ENCODE results near the gene PKN1. TPM values are rescaled to one million over a fixed set of nuclear protein-coding genes. Genes with fewer than 3 reads are reported as not detected.
A peak's percentile ranks its signal among the peaks of the same experiment; 100 is the strongest.

PKN1 gene
- total and polyA plus RNA-seq, 9 of the 15 experiments (the other 6 are each of a cell fraction or from before 2014, with no cell fraction given) = 0.30 to 228 (median 77.5) TPM

GRCh38 chr19:14407605-14408484 is 25.3 kb upstream of the PKN1 start (continued):
- TF ChIP-seq, protein P1, sequence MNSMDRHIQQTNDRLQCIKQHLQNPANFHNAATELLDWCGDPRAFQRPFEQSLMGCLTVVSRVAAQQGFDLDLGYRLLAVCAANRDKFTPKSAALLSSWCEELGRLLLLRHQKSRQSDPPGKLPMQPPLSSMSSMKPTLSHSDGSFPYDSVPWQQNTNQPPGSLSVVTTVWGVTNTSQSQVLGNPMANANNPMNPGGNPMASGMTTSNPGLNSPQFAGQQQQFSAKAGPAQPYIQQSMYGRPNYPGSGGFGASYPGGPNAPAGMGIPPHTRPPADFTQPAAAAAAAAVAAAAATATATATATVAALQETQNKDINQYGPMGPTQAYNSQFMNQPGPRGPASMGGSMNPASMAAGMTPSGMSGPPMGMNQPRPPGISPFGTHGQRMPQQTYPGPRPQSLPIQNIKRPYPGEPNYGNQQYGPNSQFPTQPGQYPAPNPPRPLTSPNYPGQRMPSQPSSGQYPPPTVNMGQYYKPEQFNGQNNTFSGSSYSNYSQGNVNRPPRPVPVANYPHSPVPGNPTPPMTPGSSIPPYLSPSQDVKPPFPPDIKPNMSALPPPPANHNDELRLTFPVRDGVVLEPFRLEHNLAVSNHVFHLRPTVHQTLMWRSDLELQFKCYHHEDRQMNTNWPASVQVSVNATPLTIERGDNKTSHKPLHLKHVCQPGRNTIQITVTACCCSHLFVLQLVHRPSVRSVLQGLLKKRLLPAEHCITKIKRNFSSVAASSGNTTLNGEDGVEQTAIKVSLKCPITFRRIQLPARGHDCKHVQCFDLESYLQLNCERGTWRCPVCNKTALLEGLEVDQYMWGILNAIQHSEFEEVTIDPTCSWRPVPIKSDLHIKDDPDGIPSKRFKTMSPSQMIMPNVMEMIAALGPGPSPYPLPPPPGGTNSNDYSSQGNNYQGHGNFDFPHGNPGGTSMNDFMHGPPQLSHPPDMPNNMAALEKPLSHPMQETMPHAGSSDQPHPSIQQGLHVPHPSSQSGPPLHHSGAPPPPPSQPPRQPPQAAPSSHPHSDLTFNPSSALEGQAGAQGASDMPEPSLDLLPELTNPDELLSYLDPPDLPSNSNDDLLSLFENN (IDR thresholded peaks at IDR 0.05; ENCODE audit: low read depth in 2 of 2, low read length in 2 of 2) = no peak
- TF ChIP-seq FOS (IDR thresholded peaks at IDR 0.05; ENCODE audit: extremely low read depth, insufficient read length) (no peak), ELK3 (CRISPR knock-in tag; IDR thresholded peaks at IDR 0.05) (no peak), GABPB2 (CRISPR knock-in tag; conservative IDR thresholded peaks at IDR 0.05) (peak; percentile 33; the same call in 1 of the 2 replicates), POLR2G (IDR thresholded peaks at IDR 0.05; ENCODE audit: low read depth, low read length) (peak; percentile 88), TCF7 (IDR thresholded peaks at IDR 0.05; ENCODE audit: borderline replicate concordance) (no peak), POLR2H (tag; IDR thresholded peaks at IDR 0.05; ENCODE audit: low read depth) (no peak), SIRT6 (IDR thresholded peaks at IDR 0.05; ENCODE audit: low read depth, low read length) (peak; percentile 65), SMARCE1 (IDR thresholded peaks at IDR 0.05) (no peak), ARID4B (CRISPR knock-in tag; IDR thresholded peaks at IDR 0.05) (peak; percentile 40; the same call in 1 of the 2 replicates), RBM22 (IDR thresholded peaks at IDR 0.05; ENCODE audit: low read depth, low read length, poor library complexity, severe bottlenecking) (peak; percentile 97), SIN3A (IDR thresholded peaks at IDR 0.05; ENCODE audit: borderline replicate concordance in 2 of 2, control insufficient read depth in 1 of 2, low read depth in 2 of 2, low read length in 2 of 2) (0 out of 4 replicates have a peak, but pooled peaks of 1 of the 2 experiments have one; percentile 3), TAF15 (IDR thresholded peaks at IDR 0.05; ENCODE audit: low read depth, low read length) (no peak), TAF7 (tag; IDR thresholded peaks at IDR 0.05) (no peak)
